ENCODE data around the gene HMGA1.

DNA sequence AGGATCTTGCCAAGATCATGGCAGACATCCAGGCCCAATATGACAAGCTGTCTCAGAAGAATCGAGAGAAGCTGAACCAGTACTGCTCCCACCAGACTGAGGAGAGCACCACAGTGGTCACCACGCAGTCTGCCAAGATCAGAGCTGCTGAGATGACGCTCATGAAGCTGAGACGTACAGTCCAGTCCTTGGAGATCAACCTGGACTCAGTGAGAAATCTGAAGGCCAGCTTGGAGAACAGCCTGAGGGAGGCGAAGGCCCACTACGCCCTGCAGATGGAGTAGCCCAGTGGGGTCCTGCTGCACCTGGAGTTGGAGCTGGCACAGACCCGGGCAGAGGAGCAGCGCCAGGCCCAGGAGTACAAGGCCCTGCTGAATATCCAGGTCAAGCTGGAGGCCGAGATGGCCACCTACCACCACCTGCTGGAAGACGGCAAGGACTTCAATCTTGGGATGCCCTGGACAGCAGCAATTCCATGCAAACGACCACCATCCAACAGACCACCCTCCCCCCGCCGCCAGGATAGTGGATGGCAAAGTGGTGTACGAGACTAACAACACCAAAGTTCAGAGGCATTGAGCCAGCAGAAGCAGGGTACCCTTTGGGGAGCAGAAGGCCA lies 46.1 kb upstream of the HMGA1 start:
- TF ChIP-seq, protein P1, sequence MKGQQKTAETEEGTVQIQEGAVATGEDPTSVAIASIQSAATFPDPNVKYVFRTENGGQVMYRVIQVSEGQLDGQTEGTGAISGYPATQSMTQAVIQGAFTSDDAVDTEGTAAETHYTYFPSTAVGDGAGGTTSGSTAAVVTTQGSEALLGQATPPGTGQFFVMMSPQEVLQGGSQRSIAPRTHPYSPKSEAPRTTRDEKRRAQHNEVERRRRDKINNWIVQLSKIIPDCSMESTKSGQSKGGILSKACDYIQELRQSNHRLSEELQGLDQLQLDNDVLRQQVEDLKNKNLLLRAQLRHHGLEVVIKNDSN (CRISPR knock-in tag; IDR thresholded peaks at IDR 0.05), result no peak
- TF ChIP-seq, protein P2, sequence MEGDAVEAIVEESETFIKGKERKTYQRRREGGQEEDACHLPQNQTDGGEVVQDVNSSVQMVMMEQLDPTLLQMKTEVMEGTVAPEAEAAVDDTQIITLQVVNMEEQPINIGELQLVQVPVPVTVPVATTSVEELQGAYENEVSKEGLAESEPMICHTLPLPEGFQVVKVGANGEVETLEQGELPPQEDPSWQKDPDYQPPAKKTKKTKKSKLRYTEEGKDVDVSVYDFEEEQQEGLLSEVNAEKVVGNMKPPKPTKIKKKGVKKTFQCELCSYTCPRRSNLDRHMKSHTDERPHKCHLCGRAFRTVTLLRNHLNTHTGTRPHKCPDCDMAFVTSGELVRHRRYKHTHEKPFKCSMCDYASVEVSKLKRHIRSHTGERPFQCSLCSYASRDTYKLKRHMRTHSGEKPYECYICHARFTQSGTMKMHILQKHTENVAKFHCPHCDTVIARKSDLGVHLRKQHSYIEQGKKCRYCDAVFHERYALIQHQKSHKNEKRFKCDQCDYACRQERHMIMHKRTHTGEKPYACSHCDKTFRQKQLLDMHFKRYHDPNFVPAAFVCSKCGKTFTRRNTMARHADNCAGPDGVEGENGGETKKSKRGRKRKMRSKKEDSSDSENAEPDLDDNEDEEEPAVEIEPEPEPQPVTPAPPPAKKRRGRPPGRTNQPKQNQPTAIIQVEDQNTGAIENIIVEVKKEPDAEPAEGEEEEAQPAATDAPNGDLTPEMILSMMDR (IDR thresholded peaks at IDR 0.05), result no peak
- TF ChIP-seq, protein P3, sequence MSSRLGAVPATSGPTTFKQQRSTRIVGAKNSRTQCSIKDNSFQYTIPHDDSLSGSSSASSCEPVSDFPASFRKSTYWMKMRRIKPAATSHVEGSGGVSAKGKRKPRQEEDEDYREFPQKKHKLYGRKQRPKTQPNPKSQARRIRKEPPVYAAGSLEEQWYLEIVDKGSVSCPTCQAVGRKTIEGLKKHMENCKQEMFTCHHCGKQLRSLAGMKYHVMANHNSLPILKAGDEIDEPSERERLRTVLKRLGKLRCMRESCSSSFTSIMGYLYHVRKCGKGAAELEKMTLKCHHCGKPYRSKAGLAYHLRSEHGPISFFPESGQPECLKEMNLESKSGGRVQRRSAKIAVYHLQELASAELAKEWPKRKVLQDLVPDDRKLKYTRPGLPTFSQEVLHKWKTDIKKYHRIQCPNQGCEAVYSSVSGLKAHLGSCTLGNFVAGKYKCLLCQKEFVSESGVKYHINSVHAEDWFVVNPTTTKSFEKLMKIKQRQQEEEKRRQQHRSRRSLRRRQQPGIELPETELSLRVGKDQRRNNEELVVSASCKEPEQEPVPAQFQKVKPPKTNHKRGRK (CRISPR knock-in tag; IDR thresholded peaks at IDR 0.05; ENCODE audit: borderline replicate concordance), result no peak
- TF ChIP-seq TEAD4 (CRISPR knock-in tag; IDR thresholded peaks at IDR 0.05) (no peak), ZNF138 (CRISPR knock-in tag; conservative IDR thresholded peaks at IDR 0.05) (no peak), CREM (CRISPR knock-in tag; IDR thresholded peaks at IDR 0.05) (no peak)
- TF ChIP-seq, protein P4, sequence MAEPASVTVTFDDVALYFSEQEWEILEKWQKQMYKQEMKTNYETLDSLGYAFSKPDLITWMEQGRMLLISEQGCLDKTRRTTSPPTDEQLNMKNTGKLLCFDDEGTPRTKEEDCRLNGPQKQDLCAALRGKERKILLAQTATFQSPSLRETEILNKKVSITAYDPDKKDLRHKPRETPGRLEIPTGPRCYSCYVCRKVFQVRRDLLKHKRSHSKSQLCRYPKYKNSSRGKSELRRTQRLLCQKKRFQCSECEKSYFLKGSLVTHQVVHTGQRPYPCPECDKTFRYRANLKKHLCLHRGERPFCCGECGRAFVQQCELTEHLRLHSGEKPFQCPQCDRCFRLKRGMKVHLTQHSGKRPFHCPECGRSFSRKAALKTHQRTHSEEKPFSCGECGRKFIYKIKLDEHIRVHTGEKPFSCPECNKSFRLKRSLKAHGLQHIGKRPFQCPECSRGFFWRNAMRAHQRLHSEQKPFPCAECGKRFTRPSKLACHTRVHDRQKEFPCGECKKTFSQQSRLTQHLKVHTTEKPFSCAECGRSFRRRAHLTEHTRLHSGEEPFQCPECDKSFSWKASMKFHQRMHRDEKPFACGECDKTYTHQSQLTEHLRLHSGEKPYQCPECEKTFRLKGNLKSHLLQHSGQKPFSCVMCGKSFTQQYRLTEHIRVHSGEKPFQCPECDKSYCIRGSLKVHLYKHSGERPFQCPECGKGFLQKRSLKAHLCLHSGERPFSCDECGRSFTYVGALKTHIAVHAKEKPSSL (CRISPR knock-in tag; conservative IDR thresholded peaks at IDR 0.05), result no peak
- TF ChIP-seq, protein P5, sequence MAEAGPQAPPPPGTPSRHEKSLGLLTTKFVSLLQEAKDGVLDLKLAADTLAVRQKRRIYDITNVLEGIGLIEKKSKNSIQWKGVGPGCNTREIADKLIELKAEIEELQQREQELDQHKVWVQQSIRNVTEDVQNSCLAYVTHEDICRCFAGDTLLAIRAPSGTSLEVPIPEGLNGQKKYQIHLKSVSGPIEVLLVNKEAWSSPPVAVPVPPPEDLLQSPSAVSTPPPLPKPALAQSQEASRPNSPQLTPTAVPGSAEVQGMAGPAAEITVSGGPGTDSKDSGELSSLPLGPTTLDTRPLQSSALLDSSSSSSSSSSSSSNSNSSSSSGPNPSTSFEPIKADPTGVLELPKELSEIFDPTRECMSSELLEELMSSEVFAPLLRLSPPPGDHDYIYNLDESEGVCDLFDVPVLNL (CRISPR knock-in tag; IDR thresholded peaks at IDR 0.05; ENCODE audit: borderline replicate concordance, low read depth), result no peak
- TF ChIP-seq, protein P6, sequence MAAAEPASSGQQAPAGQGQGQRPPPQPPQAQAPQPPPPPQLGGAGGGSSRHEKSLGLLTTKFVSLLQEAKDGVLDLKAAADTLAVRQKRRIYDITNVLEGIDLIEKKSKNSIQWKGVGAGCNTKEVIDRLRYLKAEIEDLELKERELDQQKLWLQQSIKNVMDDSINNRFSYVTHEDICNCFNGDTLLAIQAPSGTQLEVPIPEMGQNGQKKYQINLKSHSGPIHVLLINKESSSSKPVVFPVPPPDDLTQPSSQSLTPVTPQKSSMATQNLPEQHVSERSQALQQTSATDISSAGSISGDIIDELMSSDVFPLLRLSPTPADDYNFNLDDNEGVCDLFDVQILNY (CRISPR knock-in tag; IDR thresholded peaks at IDR 0.05), result no peak
- TF ChIP-seq, protein P7, sequence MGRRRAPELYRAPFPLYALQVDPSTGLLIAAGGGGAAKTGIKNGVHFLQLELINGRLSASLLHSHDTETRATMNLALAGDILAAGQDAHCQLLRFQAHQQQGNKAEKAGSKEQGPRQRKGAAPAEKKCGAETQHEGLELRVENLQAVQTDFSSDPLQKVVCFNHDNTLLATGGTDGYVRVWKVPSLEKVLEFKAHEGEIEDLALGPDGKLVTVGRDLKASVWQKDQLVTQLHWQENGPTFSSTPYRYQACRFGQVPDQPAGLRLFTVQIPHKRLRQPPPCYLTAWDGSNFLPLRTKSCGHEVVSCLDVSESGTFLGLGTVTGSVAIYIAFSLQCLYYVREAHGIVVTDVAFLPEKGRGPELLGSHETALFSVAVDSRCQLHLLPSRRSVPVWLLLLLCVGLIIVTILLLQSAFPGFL (CRISPR knock-in tag; IDR thresholded peaks at IDR 0.05; ENCODE audit: borderline replicate concordance), result no peak
- TF ChIP-seq, protein P8, sequence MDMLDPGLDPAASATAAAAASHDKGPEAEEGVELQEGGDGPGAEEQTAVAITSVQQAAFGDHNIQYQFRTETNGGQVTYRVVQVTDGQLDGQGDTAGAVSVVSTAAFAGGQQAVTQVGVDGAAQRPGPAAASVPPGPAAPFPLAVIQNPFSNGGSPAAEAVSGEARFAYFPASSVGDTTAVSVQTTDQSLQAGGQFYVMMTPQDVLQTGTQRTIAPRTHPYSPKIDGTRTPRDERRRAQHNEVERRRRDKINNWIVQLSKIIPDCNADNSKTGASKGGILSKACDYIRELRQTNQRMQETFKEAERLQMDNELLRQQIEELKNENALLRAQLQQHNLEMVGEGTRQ (CRISPR knock-in tag; IDR thresholded peaks at IDR 0.05), result no peak

Measured in WTC11 (cell line).